ENCODE data around the gene SCRG1. TPM values are rescaled to one million over a fixed set of nuclear protein-coding genes. Genes with fewer than 3 reads are reported as not detected.

Gene SCRG1
- under 0.01 and 0.16 TPM in 2 replicates for total RNA-seq

DNA sequence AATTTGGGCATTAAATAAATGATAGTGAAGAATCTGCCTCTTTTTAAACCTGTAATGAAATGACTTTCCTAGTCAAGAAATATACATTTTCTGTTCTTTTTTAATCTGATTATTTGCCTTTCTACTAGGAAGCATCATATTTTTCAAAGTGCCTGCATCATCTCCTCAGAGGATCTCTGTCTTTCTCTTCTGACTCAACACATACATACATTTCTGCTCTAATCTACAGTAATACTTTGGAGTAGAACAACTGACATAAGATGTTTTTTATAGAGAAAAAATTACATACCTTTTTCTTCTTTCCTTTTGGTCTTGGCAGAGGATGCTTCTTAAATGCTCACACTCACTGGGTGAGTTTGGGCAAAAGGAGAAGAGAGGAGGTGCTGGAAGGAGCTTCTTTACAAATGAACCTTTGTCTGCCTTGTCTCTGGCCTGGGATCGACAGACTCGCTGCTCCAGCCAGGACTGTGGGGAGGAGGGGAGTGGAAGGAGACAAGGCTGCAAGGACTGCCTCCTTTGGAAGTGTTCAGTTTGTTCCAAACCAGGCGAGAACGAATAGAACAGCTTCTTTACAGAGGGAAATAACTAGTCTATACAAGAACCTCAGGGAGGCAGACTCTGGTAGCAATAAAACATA, at the start of gene SCRG1:
TSS of gene SCRG1 (minus strand) at position 338 of the 637 bp plus-strand sequence. CDS start 7,702 bp downstream, outside the sequence.

DNA sequence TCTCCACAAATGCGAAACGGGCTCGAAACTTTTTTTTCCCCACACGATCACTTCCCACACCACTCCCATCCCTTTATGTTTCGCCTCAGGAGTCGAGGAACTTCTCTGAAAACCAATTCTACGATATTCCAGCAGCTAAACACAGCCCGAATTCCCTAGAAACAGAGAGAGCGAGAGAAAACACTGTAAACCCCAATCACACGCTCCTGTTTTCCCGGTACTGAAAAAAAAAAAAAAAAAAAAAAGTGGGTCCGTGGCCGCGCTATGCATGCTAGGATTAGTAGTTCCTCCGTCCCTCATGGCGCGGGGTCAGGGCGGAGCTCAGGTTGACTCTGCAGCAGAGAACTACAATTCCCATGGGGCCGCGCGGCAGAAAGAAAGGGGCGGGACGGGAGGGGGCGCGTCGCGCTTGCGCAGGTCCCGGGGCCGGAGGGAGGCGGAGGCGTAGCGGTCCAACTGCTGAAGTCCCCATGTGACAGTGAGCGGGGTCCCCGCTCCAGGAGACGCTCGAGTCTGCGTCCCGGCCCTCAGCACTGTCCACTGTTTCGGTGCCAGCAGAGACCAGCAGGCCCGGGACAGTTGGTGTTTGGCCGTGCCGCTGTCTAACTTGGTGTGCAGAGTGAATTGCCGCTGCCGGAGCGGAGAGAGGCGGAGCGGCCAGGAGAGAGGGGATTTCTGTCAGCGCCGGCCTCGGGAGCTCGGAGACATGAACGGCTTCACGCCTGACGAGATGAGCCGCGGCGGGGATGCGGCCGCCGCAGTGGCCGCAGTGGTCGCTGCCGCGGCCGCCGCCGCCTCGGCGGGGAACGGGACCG, 28.2 kb downstream of the SCRG1 start, which contains the start of gene SAP30:
TSS of gene SAP30 (plus strand) at position 478 of the 815 bp plus-strand sequence. CDS start at position 707, 229 bp downstream.

Small RNAs within 50 kb of the gene (small RNA-seq; reads per million reads assigned to genes)
- not detected for gene RNU6-1096P

Other genes starting within 250 kb of the SCRG1 start
- gene GALNT7, start 230.3 kb downstream of the SCRG1 start, total RNA-seq, result 22.7 and 25.7 TPM in 2 replicates
- gene HMGB2, start 64.8 kb downstream of the SCRG1 start, total RNA-seq, result 12.9 and 14.0 TPM in 2 replicates
- gene SAP30, start 28.2 kb downstream of the SCRG1 start, total RNA-seq, result 22.7 and 23.9 TPM in 2 replicates
- 0.49 and 0.65 TPM in 2 replicates for gene HAND2, start 131.1 kb upstream of the SCRG1 start, total RNA-seq